A673 (cell line): ENCODE results near the gene SRMS. TPM values are rescaled to one million over a fixed set of nuclear protein-coding genes. Genes with fewer than 3 reads are reported as not detected.

Experiments
- BruUV-seq: library from RNA; stranded (reverse); fragments of 400-500 nt; replicated peaks from 2 replicates; lab custom pipeline; 2021; lab: Mats Ljungman, UMichigan
- CTCF ChIA-PET: fragments of 300-600 bp; sonication (Branson Sonifier 250); formaldehyde crosslinking; loops from one replicate; lab custom pipeline; 2022; ENCODE audit warnings: antibody characterized with exemption; lab: Charles Lee
- POLR2A ChIA-PET: fragments of 300-600 bp; sonication (Branson Sonifier 250); formaldehyde crosslinking; loops from one replicate; lab custom pipeline; 2022; ENCODE audit warnings: antibody characterized with exemption; ENCODE audit not compliant: low non-redundant PET; lab: Charles Lee
- DNase-seq: peaks from one replicate; pipeline ENCODE4 v3.0.0-alpha.2; 2015; ENCODE audit warnings: low spot score
- H3K27ac ChIP-seq: fragments of 200-600 bp; sonication (generic); 2 replicates; pipeline ENCODE4 v1.5.1; 2016; ENCODE audit warnings: mixed run types, low read depth, mild to moderate bottlenecking, mixed read lengths, antibody characterized with exemption, low read length; ENCODE audit not compliant: poor library complexity, severe bottlenecking
- H3K27me3 ChIP-seq: fragments of 200-600 bp; sonication (generic); replicated peaks from 2 replicates; pipeline ENCODE4 v1.6.1; 2017; ENCODE audit warnings: mixed run types, low read depth, mild to moderate bottlenecking, mixed read lengths, antibody characterized with exemption, low read length; ENCODE audit not compliant: insufficient read depth, poor library complexity
- H3K36me3 ChIP-seq: fragments of 200-600 bp; sonication (generic); 2 replicates; pipeline ENCODE4 v1.6.1; 2016; ENCODE audit warnings: mixed run types, mild to moderate bottlenecking, mixed read lengths, antibody characterized with exemption, low read length; ENCODE audit not compliant: insufficient read depth, poor library complexity, severe bottlenecking
- H3K4me1 ChIP-seq: fragments of 200-600 bp; sonication (generic); 2 replicates; pipeline ENCODE4 v1.6.1; 2017; ENCODE audit warnings: mixed run types, mild to moderate bottlenecking, mixed read lengths, antibody characterized with exemption, low read length; ENCODE audit not compliant: insufficient read depth, poor library complexity, severe bottlenecking
- H3K4me3 ChIP-seq: fragments of 200-600 bp; sonication (generic); 2 replicates; pipeline ENCODE4 v1.5.1; 2016; ENCODE audit warnings: low read depth, mixed run types, mild to moderate bottlenecking, mixed read lengths, low read length; ENCODE audit not compliant: poor library complexity, severe bottlenecking
- H3K9me3 ChIP-seq: fragments of 200-600 bp; sonication (generic); 2 replicates; pipeline ENCODE4 v1.6.1; 2016; ENCODE audit warnings: mixed run types, low read depth, mild to moderate bottlenecking, mixed read lengths, antibody characterized with exemption, low read length; ENCODE audit not compliant: poor library complexity, severe bottlenecking
- CTCF ChIP-seq: fragments of 300-800, 200-600 bp; sonication (generic); conservative IDR thresholded peaks from 2 replicates; pipeline ENCODE4 v1.5.1; 2017; ENCODE audit warnings: low read depth, mild to moderate bottlenecking, antibody characterized with exemption, low read length, moderate library complexity, mixed read lengths
- EZH2 ChIP-seq: fragments of 200-600 bp; sonication (generic); IDR thresholded peaks from 2 replicates; pipeline ENCODE4 v1.6.1; 2017; ENCODE audit warnings: borderline replicate concordance, low read depth, mild to moderate bottlenecking, mixed read lengths, antibody characterized with exemption, low read length; ENCODE audit not compliant: poor library complexity, severe bottlenecking
- intact Hi-C: fragments of 100-400 bp; cut with micrococcal nuclease; formaldehyde crosslinking; loops from one replicate; pipeline ENCODE4 v1.10.0; 2022; ENCODE audit not compliant: unreplicated experiment
- total RNA-seq: library from RNA; stranded (reverse); gene quantifications from 2 replicates; pipeline ENCODE4 v1.2.3, GENCODE V29; 2021

SRMS gene
- total RNA-seq, 1 experiment from 2014 or later: not detected

- no TSS peak for BruUV-seq
- H3K9me3 ChIP-seq: no peaks in the 10 kb centered on the region
- TF ChIP-seq EZH2 (no peak), CTCF (peak; percentile 98)
- intact Hi-C loops: no loop called here
- ChIA-PET CTCF (interaction anchor here (0.6 to 0.8 kb wide), 5 partner anchors 20 to 261 kb away, joined by 3 to 5 read pairs (median 4); no protein-coding TSS in a partner anchor), POLR2A (no interaction called here)
- DNase-seq: peak; percentile 70
- peaks cover 5% of the 10 kb centered on the region for H3K27me3 ChIP-seq
- H3K4me1 ChIP-seq: no peaks in the 10 kb centered on the region
- H3K27ac ChIP-seq: no peak overlapping the region
- no peaks in the 10 kb centered on the region for H3K36me3 ChIP-seq
- no peak overlapping the region for H3K4me3 ChIP-seq
These were observed 51.6 kb downstream of the SRMS start for GRCh38 chr20:63495741-63496595.

- intact Hi-C loops: no loop called here
- POLR2A ChIA-PET: no interaction called here
- no peak for DNase-seq
- Histone ChIP-seq H3K9me3 (no peaks in the 10 kb centered on the region), H3K27ac (no peak overlapping the region), H3K4me1 (no peaks in the 10 kb centered on the region), H3K36me3 (no peaks in the 10 kb centered on the region), H3K4me3 (no peak overlapping the region), H3K27me3 (peaks cover 5% of the 10 kb centered on the region)
- TF ChIP-seq CTCF: no peak
- no peak for TF ChIP-seq EZH2
- CTCF ChIA-PET: no interaction called here
- no TSS peak for BruUV-seq
These were observed 52.3 kb downstream of the SRMS start for GRCh38 chr20:63495167-63495720.

- CTCF ChIA-PET: no interaction called here
- Histone ChIP-seq H3K9me3 (no peaks in the 10 kb centered on the region), H3K27me3 (peaks cover 5% of the 10 kb centered on the region), H3K36me3 (no peaks in the 10 kb centered on the region), H3K4me3 (no peak overlapping the region), H3K27ac (no peak overlapping the region), H3K4me1 (no peaks in the 10 kb centered on the region)
- BruUV-seq: no TSS peak
- TF ChIP-seq CTCF: no peak
- TF ChIP-seq EZH2: no peak
- POLR2A ChIA-PET: no interaction called here
- DNase-seq: no peak
- intact Hi-C loops: no loop called here
These were observed 53.0 kb downstream of the SRMS start for GRCh38 chr20:63494420-63495166.
